ENCODE results near the gene SLC66A1. TPM values are rescaled to one million over a fixed set of nuclear protein-coding genes. Genes with fewer than 3 reads are reported as not detected.

The SLC66A1 gene
- total RNA-seq, 1 experiment from 2014 or later: 22.5 TPM

GRCh38 chr1:19310720-19311502, 1.2 kb upstream of the SLC66A1 start:
- H3K27ac Mint-ChIP-seq: peak overlapping the region in 1 of 3 experiments; percentile 82; a peak in 2 of 7 replicates
- no peaks in the 10 kb centered on the region for H3K9me3 Mint-ChIP-seq
- no peak overlapping the region for H2BK15ac ChIP-seq (ENCODE audit: low read depth, low read length)
- H3K27me3 Mint-ChIP-seq (ENCODE audit: low read depth): no peaks in the 10 kb centered on the region; the same call in 1 of the 2 replicates
- H4K5ac ChIP-seq (ENCODE audit: insufficient read length, low read depth, low read length): no peak overlapping the region
- H3K9me3 ChIP-seq (ENCODE audit: control insufficient read depth, low read depth, low read length): no peaks in the 10 kb centered on the region
- H2BK120ac ChIP-seq (ENCODE audit: low read depth, low read length, poor library complexity, severe bottlenecking): no peak overlapping the region
- H4K8ac ChIP-seq (replicated peaks; ENCODE audit: insufficient read length, low read depth, low read length): no peak overlapping the region
- H2BK20ac ChIP-seq (ENCODE audit: low read depth, low read length, poor library complexity, severe bottlenecking): no peak overlapping the region
- no peak overlapping the region for H2BK12ac ChIP-seq (ENCODE audit: insufficient read length, low read depth, low read length)
- H4K91ac ChIP-seq (ENCODE audit: insufficient read length, low read depth, low read length): no peak overlapping the region
- no peak for DNase-seq
- no peak overlapping the region for H2AFZ ChIP-seq (ENCODE audit: low read length)
- H3K23ac ChIP-seq (ENCODE audit: insufficient read length, low read depth, low read length): no peak overlapping the region
- no peak overlapping the region for H3K56ac ChIP-seq (ENCODE audit: insufficient read length, low read depth, low read length)
- peak overlapping the region; percentile 85 to 89 for H3K4me3 Mint-ChIP-seq
- peak overlapping the region; percentile 71 for H3K4me2 ChIP-seq (ENCODE audit: insufficient read depth, insufficient read length, low read length)
- H3K27me3 ChIP-seq (ENCODE audit: insufficient read depth, low read length): no peaks in the 10 kb centered on the region
- no peak overlapping the region for H3K14ac ChIP-seq (ENCODE audit: insufficient read depth, low read length)
- H3K36me3 Mint-ChIP-seq (ENCODE audit: insufficient read depth in 1 of 3, low read depth in 3 of 3): peaks cover 7 to 31% (median 25%) of the 10 kb centered on the region in 3 experiments
- no peak overlapping the region for H2BK5ac ChIP-seq (ENCODE audit: insufficient read length, low read length)
- H2AK5ac ChIP-seq (ENCODE audit: insufficient read length, low read length): no peak overlapping the region
- H4K20me1 ChIP-seq (ENCODE audit: control insufficient read depth, insufficient read depth, insufficient read length): no peaks in the 10 kb centered on the region
- peaks cover 13% of the 10 kb centered on the region for H3K23me2 ChIP-seq (ENCODE audit: insufficient read length, low read depth, low read length, poor library complexity, severe bottlenecking)
- H3K27ac ChIP-seq (ENCODE audit: insufficient read length, low read depth, low read length): no peak overlapping the region
- no peak overlapping the region for H3K4ac ChIP-seq (ENCODE audit: low read depth, low read length)
- TF ChIP-seq CTCF (conservative IDR thresholded peaks at IDR 0.05): no peak
- H3K4me1 Mint-ChIP-seq: peaks cover 17 to 19% of the 10 kb centered on the region in 2 experiments
- H3K79me1 ChIP-seq (ENCODE audit: insufficient read depth, low read depth, low read length, poor library complexity, severe bottlenecking): no peaks in the 10 kb centered on the region
- H3K4me1 ChIP-seq (ENCODE audit: insufficient read depth, low read length): no peaks in the 10 kb centered on the region
- no peak overlapping the region for H3T11ph ChIP-seq (ENCODE audit: low read length)
- peak overlapping the region; percentile 70 for H3K9ac ChIP-seq (ENCODE audit: extremely low read depth, insufficient read length, low read length)
- no peak overlapping the region for H3K18ac ChIP-seq (ENCODE audit: insufficient read length, low read depth, low read length)
- no peaks in the 10 kb centered on the region for H3K79me2 ChIP-seq (ENCODE audit: insufficient read depth, low read length)
- no CpG with 5 or more reads among the region's 13 CpGs for WGBS (ENCODE audit: extremely low coverage, insufficient read length, low lambda C conversion rate)
